NCI-H1048 (cell line): Measurements from ENCODE around the gene DARS1.
"Not testable (repeated sequence)": the region's sequence is repeated elsewhere in the genome, so short reads cannot be mapped to it uniquely, and the experiment has no call there.

Experiments
- DNase-seq: peaks from one replicate; lab custom pipeline; 2025; lab: John Stamatoyannopoulos, UW

Gene DARS1

DNA sequence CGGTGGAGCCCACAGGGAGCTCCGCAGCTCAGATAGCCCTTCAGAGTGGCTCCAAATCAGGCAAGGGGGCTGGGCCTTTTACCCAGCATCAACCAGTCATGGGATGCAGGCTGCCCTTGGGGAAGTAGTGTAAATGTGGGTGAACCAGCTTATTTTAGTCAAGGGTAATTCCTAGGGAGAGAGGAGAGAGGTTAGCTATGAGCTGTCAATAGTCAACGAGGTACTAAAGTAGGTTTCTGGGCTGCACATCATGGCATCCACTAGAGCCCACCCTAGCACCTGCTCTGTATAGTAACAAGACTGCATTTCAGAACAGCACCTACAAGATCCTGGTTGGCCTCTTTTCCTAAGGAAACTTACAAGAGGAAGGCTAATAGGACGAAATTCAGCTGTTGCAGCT, 99.7 kb downstream of the DARS1 start:
- no peak for DNase-seq

DNA sequence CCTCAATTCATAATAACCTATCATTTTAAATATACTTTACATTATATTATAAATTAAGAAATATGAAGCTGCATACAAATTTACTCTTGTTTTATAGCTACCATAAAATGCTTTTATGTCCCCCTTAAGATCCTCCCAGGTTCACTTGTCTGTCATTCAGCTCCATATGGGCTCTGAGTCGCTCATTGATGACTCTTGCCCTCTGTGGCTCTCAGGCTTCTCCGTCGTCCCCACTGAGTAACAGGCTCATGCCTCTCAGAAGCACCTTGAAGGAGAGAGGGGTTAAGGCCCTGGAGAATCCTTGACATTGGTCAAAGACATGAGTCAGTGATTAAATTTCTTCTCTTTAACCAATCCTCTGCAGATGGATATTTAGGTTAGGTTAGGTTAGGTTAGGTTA, 103.0 kb downstream of the DARS1 start:
- DNase-seq = no peak

GRCh38 chr2:135876770-135877169, 108.7 kb downstream of the DARS1 start:
- not testable (repeated sequence) for DNase-seq

- peak; percentile 98 for DNase-seq
Observed at GRCh38 chr2:135876066-135876711, 109.2 kb downstream of the DARS1 start, which contains the start of gene MCM6. Gene MCM6, minus strand, starts transcription at chr2:135876443. Its CDS starts 78 bp downstream, at chr2:135876365.

DNA sequence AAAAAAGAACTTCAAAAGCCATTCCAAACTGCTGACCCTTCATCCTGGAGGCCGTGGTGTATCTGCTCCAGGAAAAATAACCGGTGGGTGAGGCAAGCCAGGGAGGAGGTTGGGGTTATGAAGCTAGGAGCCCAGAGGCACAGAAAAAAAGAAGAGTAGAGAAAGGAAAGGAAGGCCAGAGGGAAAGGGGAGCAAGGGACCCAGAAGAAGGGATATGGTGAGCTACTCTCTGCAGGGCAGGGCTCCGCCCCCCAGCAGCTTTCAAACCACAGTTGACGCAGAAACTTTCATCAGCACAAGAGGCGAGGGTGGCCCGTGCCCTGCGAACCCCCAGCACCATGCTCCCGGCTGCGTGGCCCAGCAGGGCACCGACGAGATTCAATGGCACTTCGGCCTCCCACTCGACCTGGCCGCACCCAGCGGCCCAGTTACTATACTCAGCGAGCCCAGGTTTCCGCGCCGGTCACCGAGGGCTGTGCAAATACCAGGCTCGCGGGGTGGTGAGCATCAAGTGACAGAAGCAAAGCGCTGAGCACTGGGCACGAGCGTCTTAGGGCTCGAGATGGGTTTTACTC, 109.8 kb downstream of the DARS1 start:
- DNase-seq = no peak

DNA sequence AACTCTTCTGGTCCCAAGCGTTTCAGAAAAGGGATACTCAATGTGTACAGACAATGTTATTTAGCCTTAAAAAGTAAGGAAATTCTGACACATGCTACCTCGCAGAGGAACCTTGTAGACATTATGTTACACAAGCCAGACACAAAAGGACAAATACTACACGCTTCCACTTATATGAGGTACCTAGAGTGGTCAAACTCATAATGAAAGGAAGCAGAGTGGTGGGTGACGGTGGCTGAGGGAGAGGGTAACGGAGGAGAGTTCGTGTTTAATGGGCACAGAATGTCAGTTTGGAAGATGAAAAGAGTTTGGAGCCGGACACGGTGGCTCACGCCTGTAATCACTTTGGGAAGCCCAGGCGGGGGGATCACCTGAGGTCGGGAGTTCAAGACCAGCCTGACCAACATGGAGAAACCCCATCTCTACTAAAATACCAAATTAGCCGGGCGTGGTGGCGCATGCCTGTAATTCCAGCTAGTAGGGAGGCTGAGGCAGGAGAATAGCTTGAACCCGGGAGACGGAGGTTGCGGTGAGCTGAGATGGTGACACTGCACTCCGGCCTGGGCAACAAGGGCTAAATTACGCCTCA, 110.6 kb downstream of the DARS1 start:
- no peak for DNase-seq

- no peak for DNase-seq
Observed at GRCh38 chr2:135870571-135870970, 114.9 kb downstream of the DARS1 start.

DNA sequence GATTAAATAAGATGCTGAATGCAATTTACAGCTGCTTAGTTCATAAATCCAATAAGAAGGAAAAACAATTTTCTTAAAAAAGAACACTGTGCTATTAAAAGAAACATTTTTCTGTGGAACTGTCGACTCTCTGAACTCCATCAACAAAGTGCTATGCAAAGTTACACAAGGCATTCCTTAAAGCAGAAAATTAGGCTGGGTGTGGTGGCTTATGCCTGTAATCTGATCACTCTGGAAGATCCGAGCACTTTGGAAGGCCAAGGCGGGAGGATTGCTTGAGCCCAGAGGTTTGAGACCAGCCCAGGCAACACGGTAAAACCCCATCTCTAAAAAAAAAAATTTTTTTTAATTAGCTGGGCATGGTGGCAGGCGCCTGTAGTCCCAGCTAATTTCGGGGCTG, 122.2 kb downstream of the DARS1 start:
- DNase-seq = no peak

GRCh38 chr2:135862718-135863117, 122.7 kb downstream of the DARS1 start:
- no peak for DNase-seq
